T-helper 22 cell (primary cell): ENCODE data around the gene SHH.

Experiments used
- DNase-seq: peaks from one replicate; pipeline ENCODE4 v3.0.0-alpha.2; 2020; ENCODE audit warnings: low read depth

Gene SHH

DNA sequence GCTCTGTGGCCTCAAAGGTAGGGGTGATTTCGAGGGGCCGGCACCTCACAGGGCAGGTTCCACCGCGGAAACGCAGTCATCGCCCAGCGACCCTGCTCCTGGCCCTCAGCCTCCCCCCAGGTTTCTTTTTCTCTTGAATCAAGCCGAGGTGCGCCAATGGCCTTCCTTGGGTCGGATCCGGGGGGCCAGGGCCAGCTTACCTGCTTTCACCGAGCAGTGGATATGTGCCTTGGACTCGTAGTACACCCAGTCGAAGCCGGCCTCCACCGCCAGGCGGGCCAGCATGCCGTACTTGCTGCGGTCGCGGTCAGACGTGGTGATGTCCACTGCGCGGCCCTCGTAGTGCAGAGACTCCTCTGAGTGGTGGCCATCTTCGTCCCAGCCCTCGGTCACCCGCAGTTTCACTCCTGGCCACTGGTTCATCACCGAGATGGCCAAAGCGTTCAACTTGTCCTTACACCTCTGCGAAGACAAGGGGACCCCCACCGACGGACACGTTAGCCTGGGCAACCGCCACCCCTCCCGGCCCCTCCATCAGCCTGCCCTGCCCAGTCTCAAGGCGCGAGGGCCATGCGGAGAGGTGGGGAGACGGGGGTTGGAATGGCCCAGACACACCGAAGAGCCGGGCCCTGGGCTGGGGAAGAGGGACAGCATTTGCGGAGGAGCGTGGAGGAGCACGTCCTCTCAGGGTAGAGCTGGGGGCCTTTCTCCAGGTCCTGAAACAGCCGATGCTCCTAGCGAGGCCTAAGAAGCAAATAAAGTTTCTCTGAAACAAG is 6.0 kb downstream of the SHH start:
- DNase-seq = no peak

DNA sequence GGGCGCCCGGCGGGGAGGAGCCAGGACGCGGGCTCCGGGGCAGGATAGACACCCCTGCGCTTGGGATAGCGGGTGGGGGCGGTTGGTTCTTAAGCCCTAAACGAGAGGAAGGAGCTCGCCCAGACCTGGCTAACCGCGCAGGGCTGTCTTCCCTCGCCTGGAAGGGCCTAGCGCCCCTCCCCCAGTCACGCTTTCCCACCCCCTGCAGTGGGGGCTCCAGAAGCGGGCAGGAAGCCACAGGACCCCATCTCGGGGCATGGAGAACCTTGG is 6.5 kb downstream of the SHH start:
- DNase-seq = no peak

DNA sequence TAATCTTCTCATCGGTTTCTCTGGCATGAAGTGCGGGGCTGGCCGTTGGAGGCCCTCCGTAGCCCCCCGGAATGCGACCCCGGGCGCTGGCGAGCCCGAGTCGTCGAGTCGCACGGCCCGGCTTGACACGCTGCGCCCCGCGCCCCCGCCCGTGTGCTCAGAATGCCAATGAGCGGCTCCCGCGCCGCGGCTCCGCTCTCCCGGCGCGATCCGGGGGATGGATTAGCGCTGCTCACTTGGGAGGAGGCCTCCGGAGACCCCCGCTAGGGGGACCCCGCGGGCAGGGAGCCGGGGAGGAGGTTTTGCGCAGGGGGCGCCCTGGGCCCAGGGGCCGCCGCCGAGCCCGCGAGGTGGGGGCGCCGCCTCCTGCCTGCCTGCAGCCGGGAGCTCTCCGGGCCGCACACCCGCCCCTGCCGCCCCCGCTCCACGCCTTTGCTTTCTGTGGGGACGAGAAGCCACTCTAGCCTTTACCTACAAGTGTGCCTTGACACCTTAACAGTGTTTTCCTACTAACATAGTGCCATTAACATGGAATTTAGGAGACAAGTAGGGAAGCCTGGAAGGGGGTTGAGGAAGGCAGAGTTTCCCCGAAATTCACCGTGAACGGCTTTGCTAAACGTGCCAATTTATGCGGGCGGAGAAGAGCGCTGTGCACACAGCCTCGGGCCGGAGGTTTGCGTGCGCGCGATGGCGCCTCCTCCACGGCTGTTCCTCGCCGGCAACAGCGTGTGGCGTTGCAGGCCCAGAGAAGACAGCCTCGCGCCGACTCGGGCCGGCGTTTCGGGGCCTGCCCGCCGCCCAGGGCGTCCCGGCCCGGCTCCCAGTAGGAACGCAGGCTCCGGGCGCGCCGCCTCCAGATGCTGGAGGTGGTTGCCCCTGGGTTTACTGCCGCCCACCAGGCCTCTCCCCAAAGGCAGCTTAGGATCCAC is 7.1 kb downstream of the SHH start:
- DNase-seq = peak; percentile 22

DNA sequence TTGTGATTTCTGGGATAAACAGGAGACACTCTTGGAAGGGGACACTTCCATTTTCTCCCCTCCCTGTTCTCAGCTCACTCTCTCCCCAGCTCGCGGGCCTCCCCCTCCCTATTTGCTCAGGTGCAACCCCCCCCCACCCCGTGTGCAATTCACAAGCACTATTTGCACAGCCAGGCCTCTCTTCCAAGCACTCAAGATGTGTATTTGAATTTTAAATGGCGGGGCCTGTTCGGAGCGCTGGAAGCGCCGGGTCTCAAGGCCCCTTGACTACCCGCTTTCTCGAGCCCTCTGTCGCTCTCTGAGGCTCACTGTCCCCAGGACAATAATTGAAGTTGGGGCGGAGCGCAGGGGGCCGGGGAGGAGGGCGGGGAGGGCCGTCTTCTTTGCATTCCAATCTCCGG is 7.8 kb downstream of the SHH start:
- DNase-seq = no peak

DNA sequence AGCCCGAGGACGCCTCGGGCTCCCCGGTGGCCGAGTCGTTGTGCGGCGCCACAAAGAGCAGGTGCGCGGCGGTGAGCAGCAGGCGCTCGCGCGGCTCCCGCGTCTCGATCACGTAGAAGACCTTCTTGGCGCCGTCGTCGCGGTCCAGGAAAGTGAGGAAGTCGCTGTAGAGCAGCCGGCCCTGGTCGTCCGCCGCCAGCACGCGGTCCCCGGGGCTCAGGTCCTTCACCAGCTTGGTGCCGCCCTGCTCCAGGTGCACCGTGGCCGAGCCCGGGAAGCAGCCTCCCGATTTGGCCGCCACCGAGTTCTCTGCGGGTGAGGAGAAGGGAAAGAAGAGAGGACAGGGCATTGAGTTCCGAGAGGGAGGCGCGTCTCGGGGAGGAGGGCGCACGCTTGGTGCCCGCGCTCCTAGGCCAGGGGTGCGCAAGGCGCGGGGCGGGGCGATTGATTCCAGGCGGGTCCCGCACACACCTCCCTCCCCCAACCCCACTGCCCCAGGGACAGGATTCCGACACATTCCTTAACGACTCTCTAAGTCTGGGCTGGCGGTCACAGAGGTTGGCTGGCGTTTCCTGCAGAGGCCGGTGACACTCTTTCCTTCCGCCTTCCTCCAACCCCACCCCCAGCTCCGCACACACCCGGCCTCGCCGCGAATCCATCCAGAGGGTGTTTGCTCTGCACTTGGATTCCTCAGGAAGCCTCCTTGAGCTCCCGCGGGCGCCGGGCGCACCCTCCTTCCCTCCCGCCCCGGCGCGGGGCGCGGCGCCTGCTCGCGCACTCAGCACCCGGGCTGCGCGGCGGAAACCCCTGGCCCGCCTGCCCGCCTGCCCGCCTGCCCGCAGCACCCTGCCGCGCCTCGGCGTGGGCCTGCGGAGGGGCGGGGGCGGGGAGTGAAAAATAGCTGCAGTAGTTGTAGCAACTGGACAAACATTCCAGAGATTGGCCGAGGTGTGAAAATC is 8.6 kb downstream of the SHH start:
- DNase-seq = no peak

DNA sequence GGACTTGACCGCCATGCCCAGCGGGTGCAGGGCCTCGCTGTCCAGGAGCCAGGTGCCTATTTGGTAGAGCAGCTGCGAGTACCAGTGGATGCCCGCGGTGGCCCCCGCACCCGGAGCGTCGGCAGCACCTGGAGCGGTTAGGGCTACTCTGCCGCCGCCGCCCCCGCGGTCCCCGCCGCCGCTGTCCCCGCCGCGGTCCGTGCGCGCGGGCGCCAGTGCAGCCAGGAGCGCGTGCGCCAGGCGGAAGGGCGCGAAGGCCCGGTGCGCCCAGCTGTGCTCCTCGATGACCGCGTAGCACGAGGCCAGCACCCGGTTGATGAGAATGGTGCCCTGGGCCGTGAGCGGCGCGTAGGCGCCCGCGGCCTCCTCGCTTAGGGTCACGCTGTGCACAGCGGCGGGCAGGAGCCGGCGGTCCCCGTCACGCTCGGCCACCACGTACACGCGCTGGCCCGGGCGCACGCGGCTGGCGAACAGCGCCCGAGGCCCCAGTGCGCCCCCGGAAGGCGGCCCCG is 9.3 kb downstream of the SHH start:
- DNase-seq = no peak

DNA sequence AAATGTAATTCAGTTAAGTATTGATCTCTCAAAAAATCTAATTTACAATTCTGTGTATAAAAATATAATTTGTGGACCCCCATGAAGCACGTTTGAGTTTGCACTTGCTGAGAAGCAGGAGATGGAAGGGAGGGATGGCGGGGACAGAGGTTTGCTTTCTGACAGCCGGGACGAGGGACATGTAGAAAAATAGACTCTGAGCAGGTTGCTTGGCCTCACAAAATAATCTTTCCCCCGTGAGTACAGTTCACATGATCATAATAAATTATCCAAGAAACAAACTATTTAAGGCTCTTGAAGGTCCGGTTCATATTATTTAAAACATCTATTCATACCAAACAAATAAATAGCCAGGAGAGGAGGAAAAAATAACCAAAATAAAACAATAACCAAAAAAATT is 10.0 kb downstream of the SHH start:
- DNase-seq = no peak

DNA sequence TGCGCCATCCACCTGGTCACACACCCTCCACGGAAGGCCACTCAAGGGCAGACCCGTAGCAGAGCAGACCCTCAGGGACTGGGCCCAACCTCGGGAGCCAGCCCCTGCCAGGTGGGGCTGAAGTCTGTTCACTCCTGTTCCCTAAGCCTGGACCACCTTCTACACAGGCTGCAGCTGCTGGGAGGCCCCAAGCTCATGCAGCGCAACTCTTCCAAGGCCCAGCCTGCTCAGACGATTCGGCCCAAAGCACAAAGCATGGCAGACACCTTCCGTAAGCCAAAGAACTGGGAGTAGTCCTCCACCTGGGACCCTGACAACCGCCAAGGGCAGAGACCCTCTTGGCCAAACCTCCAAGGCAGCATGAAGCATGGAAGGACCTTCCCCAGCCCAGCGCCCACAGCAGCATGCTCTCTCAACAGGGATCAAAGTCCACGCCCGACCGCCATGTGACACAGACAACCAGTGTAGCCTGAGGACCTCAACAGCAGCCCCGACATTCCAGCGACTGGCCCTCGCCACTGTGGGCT is 11.5 kb downstream of the SHH start:
- DNase-seq = no peak

DNA sequence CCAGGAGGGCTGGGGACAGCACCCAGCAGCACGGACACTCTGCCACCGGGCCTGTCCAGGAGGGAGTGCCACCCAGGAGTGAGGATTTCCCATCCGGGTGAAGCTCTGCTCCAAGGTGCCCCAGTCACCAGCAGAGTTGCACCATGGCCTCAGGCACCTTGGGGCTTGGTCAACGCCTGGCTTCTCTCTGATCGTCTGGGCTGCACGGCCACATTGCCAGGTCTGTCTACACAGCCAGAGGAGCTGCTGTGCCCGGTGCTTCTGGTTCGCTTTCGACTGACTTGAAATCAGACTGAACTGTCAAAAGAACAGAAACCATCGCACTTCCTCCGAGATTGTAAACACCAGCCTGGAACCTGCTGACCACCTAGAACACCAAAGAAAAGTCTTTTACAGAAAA is 12.0 kb downstream of the SHH start:
- no peak for DNase-seq

DNA sequence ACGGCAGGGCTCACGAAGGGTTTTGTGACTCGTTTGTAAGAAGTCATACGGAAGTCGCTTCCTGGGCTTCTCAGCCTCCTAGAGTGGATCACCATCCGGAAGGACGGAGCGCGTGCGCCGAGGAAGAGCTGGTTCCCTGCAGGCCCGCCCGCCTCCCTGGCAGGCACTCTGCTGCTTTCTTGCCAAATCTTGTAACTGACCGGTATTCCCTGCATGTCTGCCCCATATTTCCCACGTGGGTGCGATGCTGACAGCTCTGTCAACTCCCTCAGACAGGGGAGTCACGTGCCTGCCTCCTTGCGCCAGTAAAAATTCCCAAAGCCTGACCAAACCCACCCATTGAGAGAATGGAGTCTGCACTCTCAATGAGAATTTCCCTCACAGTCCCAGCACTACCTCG is 12.7 kb downstream of the SHH start:
- no peak for DNase-seq

DNA sequence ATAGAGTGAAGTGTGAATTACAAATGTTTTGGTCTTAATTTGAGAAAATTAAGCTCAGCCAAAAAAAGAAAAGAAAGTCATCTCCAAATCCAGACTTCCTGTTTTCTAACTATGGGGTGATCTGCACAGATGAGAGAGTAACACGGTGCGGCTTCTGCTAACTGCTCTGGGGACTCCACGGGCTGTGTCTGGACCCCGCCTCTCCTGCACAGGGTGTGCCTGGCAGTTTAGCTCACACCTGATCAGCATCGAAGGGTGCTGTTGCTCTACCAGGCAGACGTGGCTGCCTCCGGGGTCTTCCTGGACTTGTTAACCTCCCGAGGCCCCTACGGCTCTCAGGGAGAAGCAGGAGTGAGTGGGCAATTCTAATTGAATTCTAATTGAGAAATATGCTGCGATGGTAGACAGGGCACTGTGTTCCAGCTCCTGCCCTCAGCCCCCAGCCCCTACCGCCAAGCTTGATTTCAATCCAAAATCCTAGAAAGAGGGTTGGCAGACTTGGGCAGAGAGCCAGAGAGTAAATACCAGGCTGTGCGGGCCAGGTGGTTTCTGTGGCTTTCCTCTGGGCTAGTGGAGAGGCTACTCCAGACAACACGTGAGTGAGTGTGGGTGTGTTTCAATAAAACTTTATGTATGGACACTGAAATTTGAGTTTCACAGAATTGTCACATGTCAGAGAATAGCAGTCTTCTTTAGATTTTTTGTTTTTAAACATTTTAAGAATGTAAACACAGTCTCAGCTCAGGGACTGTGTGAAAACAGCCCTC is 13.4 kb downstream of the SHH start:
- no peak for DNase-seq

DNA sequence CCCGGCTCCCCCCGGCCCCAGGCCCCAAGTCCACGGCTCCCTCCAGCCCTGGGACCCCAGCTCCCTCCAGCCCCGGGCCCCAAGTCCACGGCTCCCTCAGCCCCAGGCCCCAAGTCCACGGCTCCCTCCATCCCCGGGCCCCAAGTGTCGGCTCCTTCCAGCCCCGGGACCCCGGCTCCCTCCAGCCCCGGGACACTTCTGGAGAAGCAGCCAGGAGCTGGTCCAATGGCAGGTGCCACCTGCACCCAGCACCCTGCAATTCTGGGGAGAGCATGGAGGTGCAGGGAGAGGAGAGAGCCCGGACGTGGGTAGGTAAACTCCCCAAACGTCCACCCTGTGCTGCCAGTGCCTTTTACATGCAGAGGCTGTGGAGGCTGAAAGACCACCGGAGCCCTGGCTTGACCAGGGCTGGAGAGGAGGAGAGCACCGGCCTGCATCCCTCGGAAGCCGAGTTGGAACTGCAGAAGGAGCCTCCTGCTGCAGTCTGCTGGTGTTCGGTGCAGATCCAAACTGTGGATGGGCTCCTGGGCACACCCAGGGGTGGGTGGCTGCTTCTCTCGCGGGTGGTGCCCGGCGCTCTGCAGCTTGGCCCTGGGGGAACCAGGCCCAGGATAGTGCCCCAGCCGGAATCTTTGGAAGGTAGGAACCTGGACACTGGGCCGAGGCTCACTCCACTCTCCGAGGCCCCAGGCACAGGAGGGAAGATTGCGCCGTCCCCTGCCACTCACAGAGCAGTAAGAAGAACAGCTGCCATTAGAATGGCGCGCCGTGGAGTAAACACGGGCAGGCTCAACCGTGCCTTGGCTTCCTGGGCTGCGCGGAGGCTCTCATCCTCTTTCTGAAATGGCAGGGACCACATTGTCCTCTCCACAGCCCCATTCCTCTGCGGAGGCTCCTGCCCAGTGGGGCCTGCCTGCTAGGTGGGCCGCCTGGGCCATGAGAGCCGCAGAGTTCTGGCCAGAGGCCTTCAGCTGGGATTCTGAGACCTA is 14.7 kb downstream of the SHH start:
- DNase-seq = no peak

DNA sequence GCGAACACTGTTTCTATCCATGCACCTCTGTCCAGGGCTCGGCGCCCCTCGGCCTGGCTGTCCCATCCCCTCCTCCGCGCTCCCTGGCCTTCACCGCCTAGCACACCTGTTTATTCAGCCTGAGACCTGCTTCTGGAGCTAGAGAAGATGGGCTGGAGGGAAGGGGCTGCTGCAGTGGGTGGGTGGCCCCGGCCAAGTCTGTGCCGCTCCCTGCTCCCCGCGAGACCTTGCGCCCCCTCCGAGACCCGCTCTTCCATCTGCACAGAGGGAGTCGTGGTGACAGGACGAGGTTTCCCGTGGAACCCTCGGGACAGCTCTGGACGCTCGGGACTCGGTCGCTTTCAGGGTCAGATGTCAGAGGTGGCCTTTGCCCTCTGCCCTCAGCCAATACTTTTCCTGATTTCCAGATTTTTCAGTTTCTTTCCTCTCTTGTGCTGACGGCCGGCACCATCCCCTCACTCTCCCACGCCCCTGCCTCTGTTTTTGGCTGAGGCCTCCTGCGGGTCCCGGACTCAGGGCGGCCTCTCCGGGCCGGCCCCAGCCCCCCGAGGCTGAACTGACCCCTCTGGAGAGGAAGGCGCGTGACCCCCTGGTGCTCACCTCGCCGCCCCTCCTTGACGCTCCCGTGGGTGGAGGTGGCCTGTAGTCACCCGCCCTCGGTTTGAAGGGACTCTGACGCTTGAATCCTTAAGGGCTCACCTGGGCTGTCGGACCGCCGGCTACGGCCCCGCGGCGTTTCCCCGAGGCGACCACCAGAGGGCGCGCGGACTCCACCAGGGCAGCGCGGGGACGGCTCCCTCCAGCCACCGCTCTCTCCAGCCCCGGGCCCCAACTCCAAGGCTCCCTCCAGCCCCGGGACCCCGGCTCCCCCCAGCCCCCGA is 15.6 kb downstream of the SHH start:
- peak; percentile 16 for DNase-seq

DNA sequence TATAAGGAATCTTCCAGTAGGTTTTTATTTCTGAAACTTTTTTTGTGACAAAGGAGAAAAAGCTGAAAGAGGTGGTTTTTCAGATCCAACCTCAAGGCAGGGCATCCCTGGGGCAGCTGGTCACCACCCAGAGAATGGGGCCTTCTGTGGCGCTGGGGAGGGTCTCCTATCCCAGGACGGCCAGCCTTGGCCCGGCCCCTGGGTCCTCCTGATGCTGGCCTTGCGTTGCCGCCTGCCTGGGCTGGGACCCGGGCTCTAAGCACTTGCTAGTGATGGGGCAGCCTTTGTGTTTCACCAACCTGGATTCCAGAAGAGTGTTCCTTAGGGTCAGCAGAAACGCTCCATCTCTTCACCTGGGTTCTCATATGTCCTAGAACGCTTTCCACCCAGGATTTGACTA is 16.3 kb downstream of the SHH start:
- no peak for DNase-seq

DNA sequence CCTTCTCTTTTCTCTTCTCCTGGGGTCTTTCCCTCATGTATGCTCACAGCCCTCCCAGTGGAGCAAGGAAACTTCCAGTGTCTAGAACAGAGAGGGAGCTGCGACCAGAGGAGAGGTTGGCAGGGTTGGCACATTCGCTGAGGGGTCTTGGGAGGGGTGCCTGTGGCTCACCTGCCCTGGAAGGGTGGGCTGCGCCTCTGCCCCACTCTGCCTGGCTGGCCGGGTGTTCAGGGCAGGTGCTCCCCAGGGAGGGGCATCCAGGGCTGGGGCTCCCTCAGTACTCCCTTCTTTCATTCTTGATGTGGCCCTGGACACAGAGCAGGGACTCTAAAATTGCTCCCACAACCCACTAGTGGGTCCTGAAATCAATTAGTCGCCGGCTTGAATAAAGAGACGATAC is 16.9 kb downstream of the SHH start:
- DNase-seq = no peak

DNA sequence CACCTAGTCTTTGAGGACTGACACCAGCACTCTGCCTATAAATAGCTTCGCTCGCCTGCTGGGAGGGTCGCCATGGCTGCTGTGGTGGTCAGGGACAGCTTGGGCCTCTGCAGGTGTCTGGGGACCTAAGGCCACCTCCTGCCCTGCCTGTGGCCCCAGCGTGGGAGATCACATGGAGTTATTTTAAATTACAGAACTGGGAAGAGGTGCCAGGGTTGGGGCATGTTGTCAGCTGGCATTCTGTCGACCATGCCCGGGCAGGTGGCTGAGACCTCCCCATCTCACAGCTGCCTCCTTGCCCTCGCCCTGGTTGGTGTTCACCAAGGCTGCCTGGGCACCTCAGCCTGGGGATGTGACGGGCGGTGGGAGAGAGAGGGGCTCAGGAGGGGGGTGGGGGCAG is 18.1 kb downstream of the SHH start:
- no peak for DNase-seq

DNA sequence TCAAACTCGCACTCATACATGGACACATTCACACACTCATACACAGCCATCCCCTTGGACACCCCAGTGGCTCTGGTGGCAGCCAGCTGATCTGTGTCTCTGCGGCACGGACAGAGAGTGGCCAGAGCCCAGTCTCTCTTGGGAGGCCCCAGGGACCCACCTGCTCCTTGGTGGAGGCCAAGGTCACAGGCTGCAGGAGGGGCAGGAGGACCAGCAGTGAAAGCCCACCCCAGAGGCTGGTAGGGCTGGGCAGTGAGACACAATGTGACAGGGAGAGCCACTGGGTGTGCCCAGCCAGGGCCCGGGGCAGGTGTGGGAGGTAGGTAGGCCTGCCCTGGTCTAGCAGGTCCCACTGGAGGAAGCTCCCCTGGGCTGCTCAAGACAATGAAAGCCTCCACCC is 18.5 kb downstream of the SHH start:
- DNase-seq = no peak

DNA sequence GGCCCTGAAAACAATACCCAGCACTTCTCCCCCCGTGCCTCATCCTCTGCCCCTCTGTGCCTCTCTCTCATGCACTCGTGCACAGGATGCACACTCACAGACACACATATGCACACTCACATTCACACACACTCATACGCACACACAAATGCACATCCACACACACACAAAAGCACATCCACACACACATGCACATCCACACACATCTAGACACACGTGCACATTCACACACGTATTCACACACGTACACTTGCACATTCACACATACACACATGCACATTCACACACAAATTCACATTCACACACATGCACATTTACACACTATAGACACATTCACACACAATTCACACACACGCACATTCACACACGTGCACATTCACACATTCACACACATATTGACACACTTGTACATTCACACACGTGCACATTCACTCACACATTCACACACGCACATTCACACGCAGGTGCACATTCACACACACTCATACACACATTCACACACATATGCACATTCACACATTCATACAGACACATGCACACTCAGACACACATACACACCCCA is 19.2 kb downstream of the SHH start:
- DNase-seq = no peak
